OCI-LY1 (cell line): ENCODE measurements around the gene GABPA.

ENCODE experiments used
- EZH2 ChIP-seq: fragments of 200-600 bp; sonication (generic), shearing (Covaris generic); IDR thresholded peaks from 2 replicates; pipeline ENCODE4 v1.8.0; 2017; ENCODE audit warnings: borderline replicate concordance, mixed run types, mild to moderate bottlenecking, antibody characterized with exemption, low read length, moderate library complexity, mixed read lengths
- TF ChIP-seq, protein P1 (sequence below): fragments of 200-600 bp; sonication (generic), shearing (Covaris generic); IDR thresholded peaks from 2 replicates; pipeline ENCODE4 v1.5.1; 2017; ENCODE audit warnings: mild to moderate bottlenecking, antibody characterized with exemption, low read length, moderate library complexity, mixed read lengths

DNA sequence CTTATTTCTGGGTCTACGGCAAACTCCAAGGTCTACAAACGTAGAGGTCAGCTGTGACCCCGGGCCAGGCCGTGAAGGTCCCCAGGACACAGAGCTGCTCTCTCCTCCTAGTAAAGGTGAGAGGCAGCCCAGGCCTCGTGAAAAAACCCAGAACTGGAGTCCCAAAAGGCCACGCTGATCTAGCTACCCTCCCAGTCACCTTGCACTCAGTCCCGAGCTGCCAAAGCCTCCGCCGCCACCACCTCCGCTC lies 193 bp upstream of the GABPA start:
- TF ChIP-seq, protein P1, sequence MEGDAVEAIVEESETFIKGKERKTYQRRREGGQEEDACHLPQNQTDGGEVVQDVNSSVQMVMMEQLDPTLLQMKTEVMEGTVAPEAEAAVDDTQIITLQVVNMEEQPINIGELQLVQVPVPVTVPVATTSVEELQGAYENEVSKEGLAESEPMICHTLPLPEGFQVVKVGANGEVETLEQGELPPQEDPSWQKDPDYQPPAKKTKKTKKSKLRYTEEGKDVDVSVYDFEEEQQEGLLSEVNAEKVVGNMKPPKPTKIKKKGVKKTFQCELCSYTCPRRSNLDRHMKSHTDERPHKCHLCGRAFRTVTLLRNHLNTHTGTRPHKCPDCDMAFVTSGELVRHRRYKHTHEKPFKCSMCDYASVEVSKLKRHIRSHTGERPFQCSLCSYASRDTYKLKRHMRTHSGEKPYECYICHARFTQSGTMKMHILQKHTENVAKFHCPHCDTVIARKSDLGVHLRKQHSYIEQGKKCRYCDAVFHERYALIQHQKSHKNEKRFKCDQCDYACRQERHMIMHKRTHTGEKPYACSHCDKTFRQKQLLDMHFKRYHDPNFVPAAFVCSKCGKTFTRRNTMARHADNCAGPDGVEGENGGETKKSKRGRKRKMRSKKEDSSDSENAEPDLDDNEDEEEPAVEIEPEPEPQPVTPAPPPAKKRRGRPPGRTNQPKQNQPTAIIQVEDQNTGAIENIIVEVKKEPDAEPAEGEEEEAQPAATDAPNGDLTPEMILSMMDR = no peak
- TF ChIP-seq EZH2 = no peak
